ENCODE results near the gene STX17.

The STX17 gene

DNA sequence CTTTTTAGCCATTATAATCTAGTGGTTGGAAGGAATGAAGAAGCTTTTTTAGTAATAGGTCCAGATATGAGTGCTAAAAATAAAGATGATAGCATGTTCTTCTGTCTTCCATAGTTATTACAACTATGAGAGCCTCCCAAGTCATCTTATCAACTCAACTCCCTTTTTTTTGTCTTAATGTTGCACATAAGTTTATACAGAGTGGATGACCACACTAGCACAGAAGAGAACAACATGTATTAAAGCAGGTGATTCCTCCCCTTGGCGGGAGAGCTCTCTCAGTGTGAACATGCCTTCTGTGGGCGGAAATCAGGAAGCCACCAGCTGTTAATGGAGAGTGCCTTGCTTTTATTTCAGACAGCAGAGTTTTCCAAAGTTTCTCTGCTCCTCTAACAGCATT lies 40.1 kb upstream of the STX17 start:
- DNase-seq (ENCODE audit: low read depth), result peak; percentile 11
- no peak overlapping the region for H3K4me3 ChIP-seq (ENCODE audit: low read depth, low read length)
- no peak for TF ChIP-seq POLR2A (IDR thresholded peaks at IDR 0.05; ENCODE audit: extremely low read depth, insufficient read length)
- TF ChIP-seq, protein P1, sequence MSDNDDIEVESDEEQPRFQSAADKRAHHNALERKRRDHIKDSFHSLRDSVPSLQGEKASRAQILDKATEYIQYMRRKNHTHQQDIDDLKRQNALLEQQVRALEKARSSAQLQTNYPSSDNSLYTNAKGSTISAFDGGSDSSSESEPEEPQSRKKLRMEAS (IDR thresholded peaks at IDR 0.05; ENCODE audit: low read depth, low read length), result peak; percentile 40

GRCh38 chr9:99867536-99867935 lies 38.9 kb upstream of the STX17 start:
- TF ChIP-seq MYC (IDR thresholded peaks at IDR 0.05; ENCODE audit: low read depth, low read length) (no peak), CTCF (IDR thresholded peaks at IDR 0.05; ENCODE audit: low read depth, low read length) (no peak), POLR2A (IDR thresholded peaks at IDR 0.05; ENCODE audit: extremely low read depth, insufficient read length) (no peak)
- TF ChIP-seq, protein P1 (IDR thresholded peaks at IDR 0.05; ENCODE audit: low read depth, low read length), result no peak
- H3K4me3 ChIP-seq (ENCODE audit: low read depth, low read length), result no peak overlapping the region
- DNase-seq (ENCODE audit: low read depth), result peak; percentile 30

- no peak overlapping the region for H3K4me3 ChIP-seq (ENCODE audit: low read depth, low read length)
- peak; percentile 35 for DNase-seq (ENCODE audit: low read depth)
- TF ChIP-seq POLR2A (IDR thresholded peaks at IDR 0.05; ENCODE audit: extremely low read depth, insufficient read length), result no peak
- no peak for TF ChIP-seq CTCF (IDR thresholded peaks at IDR 0.05; ENCODE audit: low read depth, low read length)
- TF ChIP-seq, protein P1 (IDR thresholded peaks at IDR 0.05; ENCODE audit: low read depth, low read length), result no peak
- no peak for TF ChIP-seq MYC (IDR thresholded peaks at IDR 0.05; ENCODE audit: low read depth, low read length)
Observed at GRCh38 chr9:99867968-99868367, 38.5 kb upstream of the STX17 start.

DNA sequence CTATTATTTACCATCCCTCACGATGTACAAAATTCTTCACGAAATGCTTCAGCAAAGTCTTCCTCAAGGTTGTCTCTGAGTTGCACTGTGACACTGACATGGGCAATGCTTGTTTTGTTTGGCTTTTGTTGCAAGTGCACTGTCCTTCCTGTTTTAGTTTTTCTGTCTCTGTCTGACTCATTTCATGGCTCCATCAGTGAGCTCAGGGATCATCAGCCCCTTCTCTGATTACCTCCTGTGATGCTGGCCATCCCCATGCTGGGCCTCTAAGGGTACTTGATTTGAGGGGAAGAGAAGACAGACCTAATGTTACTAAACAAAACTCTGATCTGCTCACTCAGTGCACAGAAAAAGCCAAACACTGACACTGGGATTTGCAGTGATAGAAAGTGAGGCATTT lies 37.6 kb upstream of the STX17 start:
- no peak overlapping the region for H3K4me3 ChIP-seq (ENCODE audit: low read depth, low read length)
- TF ChIP-seq MYC (IDR thresholded peaks at IDR 0.05; ENCODE audit: low read depth, low read length) (no peak), CTCF (IDR thresholded peaks at IDR 0.05; ENCODE audit: low read depth, low read length) (no peak), POLR2A (IDR thresholded peaks at IDR 0.05; ENCODE audit: extremely low read depth, insufficient read length) (no peak)
- TF ChIP-seq, protein P1 (IDR thresholded peaks at IDR 0.05; ENCODE audit: low read depth, low read length), result no peak
- peak; percentile 31 for DNase-seq (ENCODE audit: low read depth)

- no peak for TF ChIP-seq POLR2A (IDR thresholded peaks at IDR 0.05; ENCODE audit: extremely low read depth, insufficient read length)
- TF ChIP-seq, protein P1 (IDR thresholded peaks at IDR 0.05; ENCODE audit: low read depth, low read length), result no peak
- TF ChIP-seq CTCF (IDR thresholded peaks at IDR 0.05; ENCODE audit: low read depth, low read length), result no peak
- TF ChIP-seq MYC (IDR thresholded peaks at IDR 0.05; ENCODE audit: low read depth, low read length), result no peak
- H3K4me3 ChIP-seq (ENCODE audit: low read depth, low read length), result no peak overlapping the region
- DNase-seq (ENCODE audit: low read depth), result no peak
Observed at GRCh38 chr9:99870126-99870525, 36.3 kb upstream of the STX17 start.

GRCh38 chr9:99873531-99873930 lies 32.9 kb upstream of the STX17 start:
- DNase-seq (ENCODE audit: low read depth), result no peak
- TF ChIP-seq MYC (IDR thresholded peaks at IDR 0.05; ENCODE audit: low read depth, low read length) (no peak), POLR2A (IDR thresholded peaks at IDR 0.05; ENCODE audit: extremely low read depth, insufficient read length) (no peak), CTCF (IDR thresholded peaks at IDR 0.05; ENCODE audit: low read depth, low read length) (no peak)
- no peak overlapping the region for H3K4me3 ChIP-seq (ENCODE audit: low read depth, low read length)

All from NB4 (cell line).